HEK293T (cell line): Measurements from ENCODE around the gene GALNT2.
A peak's percentile ranks its signal among the peaks of the same experiment; 100 is the strongest.

Experiments
- CTCF ChIA-PET: fragments of 350-600 bp; formaldehyde crosslinking; extraction: SDS; loops from one replicate; lab custom pipeline; 2021; ENCODE audit warnings: antibody characterized with exemption, inconsistent platforms; lab: Yijun Ruan, JAX
- POLR2A ChIA-PET: fragments of 350-600 bp; formaldehyde crosslinking; extraction: SDS; loops from one replicate; lab custom pipeline; 2020; ENCODE audit warnings: antibody characterized with exemption, inconsistent platforms; lab: Yijun Ruan, JAX
- DNase-seq: peaks from one replicate; pipeline ENCODE4 v3.0.0; 2012; ENCODE audit warnings: mixed read lengths; ENCODE audit errors: extremely low spot score
- ARNT ChIP-seq: fragments of 450-650 bp; IDR thresholded peaks from 2 replicates; pipeline ENCODE4 v1.6.1; 2017; ENCODE audit warnings: mild to moderate bottlenecking
- BHLHE40 ChIP-seq: fragments of 450-650 bp; IDR thresholded peaks from 2 replicates; pipeline ENCODE4 v1.6.1; 2016; ENCODE audit warnings: mild to moderate bottlenecking, moderate library complexity, borderline replicate concordance
- CTBP1 ChIP-seq: fragments of 450-650 bp; IDR thresholded peaks from 2 replicates; pipeline ENCODE4 v1.6.1; 2016; ENCODE audit warnings: borderline replicate concordance
- ELF4 ChIP-seq: fragments of 450-650 bp; IDR thresholded peaks from 2 replicates; pipeline ENCODE4 v1.6.1; 2017; ENCODE audit warnings: antibody characterized with exemption
- FOXA1 ChIP-seq: fragments of 450-650 bp; IDR thresholded peaks from 2 replicates; pipeline ENCODE4 v1.6.1; 2016; ENCODE audit warnings: mild to moderate bottlenecking
- FOXK2 ChIP-seq: fragments of 450-650 bp; IDR thresholded peaks from 2 replicates; pipeline ENCODE4 v1.6.1; 2016; ENCODE audit warnings: mild to moderate bottlenecking
- FOXM1 ChIP-seq: fragments of 450-650 bp; IDR thresholded peaks from 2 replicates; pipeline ENCODE4 v1.6.1; 2017; ENCODE audit warnings: mild to moderate bottlenecking, borderline replicate concordance
- HDGF ChIP-seq: fragments of 450-650 bp; IDR thresholded peaks from 2 replicates; pipeline ENCODE4 v1.6.1; 2017; ENCODE audit warnings: antibody characterized with exemption, borderline replicate concordance
- L3MBTL2 ChIP-seq: fragments of 450-650 bp; conservative IDR thresholded peaks from 2 replicates; pipeline ENCODE4 v1.6.1; 2016; ENCODE audit warnings: mild to moderate bottlenecking
- LEF1 ChIP-seq: fragments of 450-650 bp; IDR thresholded peaks from 2 replicates; pipeline ENCODE4 v1.6.1; 2017; ENCODE audit warnings: mild to moderate bottlenecking, borderline replicate concordance
- NFRKB ChIP-seq: fragments of 450-650 bp; IDR thresholded peaks from 2 replicates; pipeline ENCODE4 v1.6.1; 2016; ENCODE audit warnings: mild to moderate bottlenecking, moderate library complexity
- PKNOX1 ChIP-seq: fragments of 450-650 bp; IDR thresholded peaks from 2 replicates; pipeline ENCODE4 v1.6.1; 2016
- SP1 ChIP-seq: fragments of 450-650 bp; IDR thresholded peaks from 2 replicates; pipeline ENCODE4 v1.6.1; 2017
- SUZ12 ChIP-seq: fragments of 450-650 bp; IDR thresholded peaks from 2 replicates; pipeline ENCODE4 v1.6.1; 2016; ENCODE audit warnings: mild to moderate bottlenecking
- TARDBP ChIP-seq: fragments of 450-650 bp; IDR thresholded peaks from 2 replicates; pipeline ENCODE4 v1.6.1; 2016
- ZNF384 ChIP-seq: fragments of 450-650 bp; IDR thresholded peaks from 2 replicates; pipeline ENCODE4 v1.6.1; 2016

The GALNT2 gene

GRCh38 chr1:230114237-230114651 lies 47.2 kb downstream of the GALNT2 start:
- ChIA-PET POLR2A (no interaction called here), CTCF (interaction anchor here (1.9 kb wide), 1 partner anchor 10 kb away, joined by 4 read pairs; no protein-coding TSS in a partner anchor)
- no peak for DNase-seq
- TF ChIP-seq FOXM1 (no peak), BHLHE40 (no peak), PKNOX1 (no peak), L3MBTL2 (no peak), CTBP1 (no peak), HDGF (no peak), FOXA1 (no peak), NFRKB (no peak), SP1 (no peak), ELF4 (no peak)

GRCh38 chr1:230117694-230118093 lies 50.7 kb downstream of the GALNT2 start:
- ChIA-PET POLR2A (no interaction called here), CTCF (no interaction called here)
- DNase-seq = no peak
- TF ChIP-seq FOXM1 (no peak), ZNF384 (no peak), L3MBTL2 (no peak), ARNT (no peak), FOXA1 (no peak), ELF4 (no peak), PKNOX1 (no peak), SUZ12 (no peak), LEF1 (no peak), CTBP1 (no peak), BHLHE40 (no peak), SP1 (no peak), TARDBP (no peak), HDGF (no peak), NFRKB (no peak), FOXK2 (no peak)

- ChIA-PET CTCF (interaction anchor here (0.7 to 1.3 kb wide), 3 partner anchors 7 to 15 kb away, joined by 3 to 4 read pairs (median 3); no protein-coding TSS in a partner anchor), POLR2A (interaction anchor here (1.2 kb wide), 1 partner anchor 15 kb away, joined by 3 read pairs; no protein-coding TSS in a partner anchor)
- TF ChIP-seq ARNT (no peak), L3MBTL2 (no peak), HDGF (no peak), ZNF384 (no peak), PKNOX1 (no peak), SUZ12 (no peak), FOXM1 (no peak)
- DNase-seq = no peak
These were observed 52.3 kb downstream of the GALNT2 start for GRCh38 chr1:230119340-230119739.

GRCh38 chr1:230120289-230120920 lies 53.4 kb downstream of the GALNT2 start:
- TF ChIP-seq ELF4 (no peak), CTBP1 (no peak), ARNT (no peak), HDGF (no peak), PKNOX1 (no peak), NFRKB (no peak)
- DNase-seq = no peak
- POLR2A ChIA-PET = interaction anchor here (1.2 kb wide), 1 partner anchor 16 kb away, joined by 3 read pairs; no protein-coding TSS in a partner anchor
- CTCF ChIA-PET = interaction anchor here (0.7 to 1.3 kb wide), 5 partner anchors 8 to 42 kb away, joined by 3 to 6 read pairs (median 4); no protein-coding TSS in a partner anchor

- POLR2A ChIA-PET = no interaction called here
- CTCF ChIA-PET = interaction anchor here (0.7 to 1.3 kb wide), 4 partner anchors 9 to 41 kb away, joined by 3 to 6 read pairs (median 4); no protein-coding TSS in a partner anchor
- TF ChIP-seq TARDBP = no peak
- TF ChIP-seq NFRKB = no peak
- no peak for TF ChIP-seq SP1
- no peak for TF ChIP-seq L3MBTL2
- no peak for TF ChIP-seq PKNOX1
- TF ChIP-seq LEF1 = no peak
- no peak for TF ChIP-seq SUZ12
- peak; percentile 58 for DNase-seq
These were observed 53.9 kb downstream of the GALNT2 start for GRCh38 chr1:230120921-230121381.
